K562 (cell line): ENCODE results near the gene PRM1. TPM values are rescaled to one million over a fixed set of nuclear protein-coding genes. Genes with fewer than 3 reads are reported as not detected.

Experiments
- ATAC-seq: fragments of 200-7000 bp; cut with Tn5 transposase; 3 replicates; pipeline ENCODE4 v1.9.1; 2020; ENCODE audit warnings: moderate library complexity
- BruUV-seq: library from RNA; stranded (reverse); fragments of 400-500 nt; replicated peaks from 2 replicates; lab custom pipeline; 2021; lab: Mats Ljungman, UMichigan
- CTCF ChIA-PET: fragments of 300-600 bp; formaldehyde crosslinking; extraction: SDS; loops from one replicate; lab custom pipeline; 2021; ENCODE audit warnings: low intra/inter-chr PET ratio; lab: Yijun Ruan, JAX
- POLR2A ChIA-PET: fragments of 300-600, 350-650 bp; sonication (Branson Sonifier 250); formaldehyde crosslinking; extraction: SDS; loops from one replicate; lab custom pipeline; 2021; ENCODE audit warnings: antibody characterized with exemption, inconsistent platforms; lab: Yijun Ruan, JAX
- DNase-seq, 4 experiments: peaks; one replicate each; pipeline versions ENCODE4 v3.0.0 to v3.0.0-alpha.2; 2011 to 2018; ENCODE audit warnings: low spot score in 3 of 4, mixed read lengths in 3 of 4; ENCODE audit errors: extremely low read depth in 1 of 4
- FAIRE-seq: peaks from 2 replicates; lab custom pipeline; 2011; peaks lifted over from hg19 to GRCh38; lab: Jason Lieb, UNC
- H2AFZ ChIP-seq: 2 replicates; pipeline ENCODE4 v1.6.0; 2011; ENCODE audit warnings: low read depth, low read length, control low read depth, inconsistent platforms
- H3K27ac ChIP-seq: fragments of 200-600 bp; 3 replicates; pipeline ENCODE4 v1.8.0; 2011; ENCODE audit warnings: low read depth, mild to moderate bottlenecking, control low read depth, inconsistent platforms, low read length, moderate library complexity, mixed read lengths; ENCODE audit errors: extremely low read depth
- H3K27me3 ChIP-seq, 2 experiments: fragments of 300-600 bp in 1 of 2; 2 replicates in 1 of 2; 3 replicates in 1 of 2; pipeline versions ENCODE4 v1.6.0 to v1.8.0; 2011; ENCODE audit warnings: inconsistent platforms in 2 of 2, low read length in 2 of 2, mild to moderate bottlenecking in 1 of 2, mixed read lengths in 1 of 2, moderate library complexity in 1 of 2; ENCODE audit not compliant: control insufficient read depth in 2 of 2, insufficient read depth in 2 of 2
- H3K36me3 ChIP-seq: fragments of 300-600 bp; 3 replicates; pipeline ENCODE4 v1.8.0; 2011; ENCODE audit warnings: mild to moderate bottlenecking, low read length, inconsistent platforms; ENCODE audit not compliant: control insufficient read depth, insufficient read depth
- H3K4me1 ChIP-seq, 2 experiments: fragments of 200-600 bp in 1 of 2; replicated peaks in 1 of 2; 2 replicates in 1 of 2; 3 replicates in 1 of 2; pipeline versions ENCODE4 v1.5.1 to v1.8.0; 2011; ENCODE audit warnings: inconsistent platforms in 2 of 2, low read length in 2 of 2, mild to moderate bottlenecking in 1 of 2, mixed read lengths in 1 of 2, moderate library complexity in 1 of 2; ENCODE audit not compliant: control insufficient read depth in 2 of 2, insufficient read depth in 2 of 2
- H3K4me2 ChIP-seq: 2 replicates; pipeline ENCODE4 v1.6.1; 2011; ENCODE audit warnings: low read length, control low read depth, inconsistent platforms, mixed read lengths; ENCODE audit not compliant: insufficient read depth
- H3K4me3 ChIP-seq: fragments of 200-600 bp; sonication (generic), shearing (Covaris generic); 2 replicates; pipeline ENCODE4 v1.5.1; 2016; ENCODE audit warnings: control low read depth, inconsistent platforms
- H3K79me2 ChIP-seq: fragments of 200-600 bp; 3 replicates; pipeline ENCODE4 v1.8.0; 2011; ENCODE audit warnings: low read length, inconsistent platforms; ENCODE audit not compliant: control insufficient read depth, insufficient read depth
- H3K9ac ChIP-seq, 2 experiments: 2 replicates each; pipeline versions ENCODE4 v1.6.0 to v1.6.1; 2011; ENCODE audit warnings: low read depth in 2 of 2, low read length in 2 of 2, control low read depth in 1 of 2, inconsistent platforms in 1 of 2, mild to moderate bottlenecking in 1 of 2, mixed read lengths in 1 of 2; ENCODE audit not compliant: insufficient read depth in 1 of 2
- H3K9me1 ChIP-seq: one replicate; pipeline ENCODE4 v1.6.0; 2011; ENCODE audit warnings: inconsistent platforms, mild to moderate bottlenecking, low read length, moderate library complexity; ENCODE audit not compliant: control insufficient read depth, insufficient read depth
- H3K9me3 ChIP-seq: replicated peaks from 2 replicates; pipeline ENCODE4 v1.5.1; 2011; ENCODE audit warnings: low read depth, low read length, inconsistent platforms; ENCODE audit not compliant: control insufficient read depth, insufficient read depth
- H4K20me1 ChIP-seq: replicated peaks from 2 replicates; pipeline ENCODE4 v1.6.1; 2011; ENCODE audit warnings: low read length, inconsistent platforms, mixed read lengths; ENCODE audit not compliant: control insufficient read depth, insufficient read depth
- CHD2 ChIP-seq: IDR thresholded peaks from 2 replicates; pipeline ENCODE4 v1.6.1; 2011; ENCODE audit warnings: low read depth, low read length
- FOSL1 ChIP-seq: fragments of 200-800 bp; sonication (Bioruptor generic); conservative IDR thresholded peaks from 2 replicates; pipeline ENCODE4 v1.6.1; 2016; ENCODE audit warnings: missing genetic modification characterization, missing compliant biosample characterization
- HDAC1 ChIP-seq, 2 experiments: fragments of 450-650 bp; IDR thresholded peaks; 2 replicates each; pipeline ENCODE4 v1.6.1; 2016 to 2017; ENCODE audit warnings: inconsistent platforms in 1 of 2, mild to moderate bottlenecking in 1 of 2, moderate library complexity in 1 of 2
- RBFOX2 ChIP-seq: fragments of 200-400 bp; formaldehyde crosslinking; IDR thresholded peaks from 2 replicates; pipeline ENCODE4 v1.6.1; 2017; ENCODE audit warnings: low read depth, mild to moderate bottlenecking, low read length, moderate library complexity
- SIN3A ChIP-seq, 2 experiments: fragments of 150-350 bp in 1 of 2; IDR thresholded peaks; 2 replicates each; pipeline ENCODE4 v1.6.1; 2011 to 2016; ENCODE audit warnings: borderline replicate concordance in 2 of 2, low read depth in 2 of 2, low read length in 2 of 2, mild to moderate bottlenecking in 2 of 2, moderate library complexity in 2 of 2; ENCODE audit not compliant: control insufficient read depth in 1 of 2
- SMAD2 ChIP-seq: fragments of 150-350 bp; IDR thresholded peaks from 2 replicates; pipeline ENCODE4 v1.6.1; 2014; ENCODE audit warnings: low read depth, mild to moderate bottlenecking, low read length
- ZFX ChIP-seq: sonication (generic); formaldehyde crosslinking; IDR thresholded peaks from 2 replicates; pipeline ENCODE4 v1.8.0; 2022; ENCODE audit warnings: mild to moderate bottlenecking, missing genetic modification reagents, moderate library complexity
- ZNF217 ChIP-seq: sonication (generic); formaldehyde crosslinking; IDR thresholded peaks from 2 replicates; pipeline ENCODE4 v1.8.0; 2022; ENCODE audit warnings: mild to moderate bottlenecking, missing genetic modification reagents
- ZNF584 ChIP-seq: fragments of 200-800 bp; sonication (Bioruptor generic); IDR thresholded peaks from 2 replicates; pipeline ENCODE4 v1.6.1; 2016; ENCODE audit warnings: low read depth, mild to moderate bottlenecking, missing genetic modification characterization, missing compliant biosample characterization
- WGBS: fragments of 100-300 bp; shearing (Covaris generic); methylation state at CpG from one replicate; pipeline ENCODE4 v1.1.6; 2016; ENCODE audit warnings: low coverage, mixed read lengths; ENCODE audit not compliant: insufficient coverage; ENCODE audit errors: missing lambda C conversion rate; 5-methylcytosine and 5-hydroxymethylcytosine counted together
- in situ Hi-C: fragments of 300-500 bp; cut with MboI; formaldehyde crosslinking; loops from 4 replicates; pipeline ENCODE4 v1.15.0; 2018; ENCODE audit warnings: inconsistent platforms, mixed read lengths
- intact Hi-C: fragments of 100-400 bp; cut with micrococcal nuclease; formaldehyde crosslinking; loops from 2 replicates; pipeline ENCODE4 v1.14.2; 2022
- polyA plus RNA-seq, 8 experiments: library from polyadenylated mRNA; depleted of rRNA in 4 of 8; stranded (reverse) in 5 of 8; unstranded in 3 of 8; fragments of >200 nt; fragmentation: Nextera tagmentation in 2 of 8; fragmentation: Illumina TruSeq in 1 of 8; extraction: Ambion mirVana in 2 of 8; extraction: Trizol in 1 of 8; gene quantifications; 2 replicates each; pipeline versions ENCODE4 v1.2.1 to v1.2.3, GENCODE V29; 2011 to 2014; ENCODE audit warnings: inconsistent platforms in 1 of 8, missing spikeins in 1 of 8
- total RNA-seq, 7 experiments: library from RNA; depleted of rRNA in 6 of 7; stranded (reverse); fragments of >200 nt in 6 of 7; fragmentation: Illumina TruSeq in 2 of 7; extraction: Trizol in 2 of 7; gene quantifications; 2 replicates each; pipeline versions ENCODE4 v1.2.1 to v1.2.3, GENCODE V29; 2011 to 2021; ENCODE audit warnings: low replicate concordance in 1 of 7
- TF ChIP-seq, protein P1 (sequence below): fragments of 250-450 bp; sonication (Bioruptor Pico); IDR thresholded peaks from 2 replicates; pipeline ENCODE4 v1.5.0; 2021; ENCODE audit warnings: mild to moderate bottlenecking, moderate library complexity
- TF ChIP-seq, protein P2 (sequence below): fragments of 450-650 bp; conservative IDR thresholded peaks from 2 replicates; pipeline ENCODE4 v1.6.1; 2016; ENCODE audit warnings: missing genetic modification characterization, low read depth, mild to moderate bottlenecking, control low read depth, missing compliant biosample characterization
- TF ChIP-seq, protein P3 (sequence below): IDR thresholded peaks from 2 replicates; pipeline ENCODE4 v1.6.1; 2016; ENCODE audit warnings: missing genetic modification characterization, missing compliant biosample characterization

Gene PRM1
- total and polyA plus RNA-seq, 9 of the 15 experiments (the other 6 are each of a cell fraction or from before 2014, with no cell fraction given): not detected

DNA sequence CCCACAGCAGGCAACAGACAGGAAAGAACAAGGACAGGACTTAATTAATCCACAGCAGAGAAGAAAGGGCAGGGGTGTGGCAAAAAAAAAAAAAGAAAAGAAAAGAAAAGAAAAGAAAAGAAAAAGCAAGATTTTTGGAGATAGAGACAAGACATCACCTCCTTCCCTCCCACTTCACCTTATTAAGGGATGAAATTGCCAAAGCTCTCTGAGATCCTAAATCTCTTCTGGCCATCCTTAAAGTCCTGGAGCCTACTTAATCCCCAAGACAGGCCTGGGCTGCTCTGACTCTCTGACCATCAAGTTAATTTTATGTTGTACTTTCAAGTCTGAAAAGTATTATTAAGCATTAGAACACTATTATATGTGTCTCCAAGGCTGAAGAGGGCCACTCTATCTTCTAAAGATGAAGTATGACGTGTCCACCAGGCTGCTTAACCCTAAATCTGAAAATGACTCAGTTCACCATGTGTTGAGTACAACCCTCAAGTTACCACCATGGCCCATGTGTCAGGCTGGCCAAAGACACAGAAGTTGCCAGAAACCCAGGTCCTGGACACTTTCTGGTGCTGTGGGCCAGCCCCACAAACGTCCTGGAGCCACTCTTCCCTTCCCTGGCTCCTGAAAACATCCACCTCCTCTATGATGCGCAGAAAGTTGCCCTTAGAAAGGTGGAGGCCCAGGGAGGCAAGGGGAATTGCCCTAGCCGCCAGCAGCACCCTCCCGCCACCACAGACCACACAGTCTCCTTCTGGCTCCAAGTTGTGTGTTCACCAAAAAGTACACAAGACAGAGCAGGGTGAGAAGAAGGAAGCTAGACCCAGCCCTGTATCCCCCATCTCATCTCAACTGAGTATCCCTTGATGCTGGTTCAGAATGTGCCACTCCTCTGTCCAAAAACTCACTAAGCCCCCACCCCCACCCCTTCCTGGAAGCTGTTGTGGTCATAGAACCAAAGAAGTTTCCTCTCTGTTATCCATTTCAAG lies 27.8 kb downstream of the PRM1 start:
- Histone ChIP-seq H3K27me3 (no peaks in the 10 kb centered on the region), H3K79me2 (peaks cover 33% of the 10 kb centered on the region), H3K36me3 (peaks cover 25% of the 10 kb centered on the region; the same call in 1 of the 3 replicates), H4K20me1 (peaks cover 3% of the 10 kb centered on the region; the same call in 1 of the 2 replicates), H2AFZ (no peak overlapping the region), H3K4me3 (peak overlapping the region; percentile 82), H3K4me2 (peak overlapping the region; percentile 77), H3K9ac (peak overlapping the region; percentile 74 to 91), H3K9me1 (no peaks in the 10 kb centered on the region), H3K4me1 (peaks cover 40 to 53% of the 10 kb centered on the region in 2 experiments; a peak in 4 of 5 replicates), H3K27ac (peak overlapping the region; percentile 34; the same call in 1 of the 3 replicates), H3K9me3 (no peaks in the 10 kb centered on the region)
- BruUV-seq: no TSS peak
- ChIA-PET POLR2A (interaction anchor here (0.6 to 3.2 kb wide), 19 partner anchors 10 to 304 kb away, joined by 3 to 36 read pairs (median 5); no protein-coding TSS in a partner anchor), CTCF (interaction anchor here (0.5 kb wide), 1 partner anchor 295 kb away, joined by 3 read pairs; no protein-coding TSS in a partner anchor)
- in situ Hi-C loops (no loop called here), intact Hi-C loops (loop anchor here (10.0 kb wide), 2 partner anchors 49 to 119 kb away; no protein-coding TSS in a partner anchor)
- WGBS: 49% methylated on average over 5 of the region's 5 CpGs
- DNase-seq (peak in 3 of 4 experiments; percentile 36 to 46 (median 39)), FAIRE-seq (peak; percentile 54), ATAC-seq (no peak)
- TF ChIP-seq, protein P1, sequence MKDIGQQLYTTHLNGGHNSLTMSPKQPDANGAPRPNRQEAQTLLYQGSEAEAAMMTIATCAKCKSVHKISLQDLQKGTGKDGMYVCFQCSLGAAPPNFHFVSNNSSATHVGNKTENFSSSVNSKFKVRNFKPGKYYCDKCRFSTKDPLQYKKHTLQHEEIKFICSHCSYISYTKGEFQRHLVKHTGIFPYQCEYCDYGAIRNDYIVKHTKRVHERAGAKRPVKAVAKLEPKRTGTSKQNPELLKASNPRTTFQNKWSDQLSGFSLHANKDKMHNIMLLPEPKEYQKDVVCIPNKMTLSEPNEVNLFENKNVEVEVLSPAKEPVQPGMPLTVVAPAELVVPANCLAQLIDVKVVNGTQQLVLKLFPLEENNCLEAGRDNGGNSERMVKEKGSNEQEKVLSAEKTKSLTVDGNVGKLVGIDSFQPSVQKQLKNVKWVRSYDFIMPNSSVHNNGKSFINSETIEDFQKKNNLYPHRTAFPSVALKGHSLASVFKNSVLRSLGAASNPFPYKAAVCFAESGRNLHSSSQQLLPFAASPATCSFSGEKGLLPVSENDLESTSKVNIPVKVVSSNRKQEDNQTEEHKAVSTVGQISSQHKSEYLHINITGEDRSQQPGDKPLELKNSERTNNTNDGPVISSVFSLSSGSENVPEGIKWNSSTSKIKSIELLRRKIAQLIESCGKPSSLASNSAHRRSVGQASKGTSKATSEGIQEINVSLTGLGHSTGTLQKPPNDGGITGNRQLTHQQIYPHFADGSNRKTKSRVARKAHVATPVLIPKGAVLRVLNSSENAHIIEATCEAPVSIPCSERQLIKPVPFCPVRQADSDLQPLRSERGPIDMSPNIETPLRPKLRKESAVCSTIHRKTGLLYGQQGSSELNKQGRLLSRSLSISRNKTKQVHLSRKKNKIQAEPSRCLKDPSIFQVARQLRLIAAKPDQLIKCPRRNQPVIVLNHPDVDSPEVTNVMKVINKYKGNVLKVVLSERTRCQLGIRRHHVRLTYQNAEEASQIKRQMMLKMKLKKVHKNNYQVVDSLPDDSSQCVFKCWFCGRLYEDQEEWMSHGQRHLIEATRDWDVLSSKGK: no peak
- no peak for TF ChIP-seq CHD2
- 0 out of 4 replicates have a peak, but pooled peaks of 1 of the 2 experiments have one; percentile 28 for TF ChIP-seq HDAC1 (IDR thresholded peaks at IDR 0.05)
- TF ChIP-seq, protein P2, sequence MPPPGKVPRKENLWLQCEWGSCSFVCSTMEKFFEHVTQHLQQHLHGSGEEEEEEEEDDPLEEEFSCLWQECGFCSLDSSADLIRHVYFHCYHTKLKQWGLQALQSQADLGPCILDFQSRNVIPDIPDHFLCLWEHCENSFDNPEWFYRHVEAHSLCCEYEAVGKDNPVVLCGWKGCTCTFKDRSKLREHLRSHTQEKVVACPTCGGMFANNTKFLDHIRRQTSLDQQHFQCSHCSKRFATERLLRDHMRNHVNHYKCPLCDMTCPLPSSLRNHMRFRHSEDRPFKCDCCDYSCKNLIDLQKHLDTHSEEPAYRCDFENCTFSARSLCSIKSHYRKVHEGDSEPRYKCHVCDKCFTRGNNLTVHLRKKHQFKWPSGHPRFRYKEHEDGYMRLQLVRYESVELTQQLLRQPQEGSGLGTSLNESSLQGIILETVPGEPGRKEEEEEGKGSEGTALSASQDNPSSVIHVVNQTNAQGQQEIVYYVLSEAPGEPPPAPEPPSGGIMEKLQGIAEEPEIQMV (tag): no peak
- no peak for TF ChIP-seq ZNF584 (CRISPR knock-in tag)
- TF ChIP-seq, protein P3, sequence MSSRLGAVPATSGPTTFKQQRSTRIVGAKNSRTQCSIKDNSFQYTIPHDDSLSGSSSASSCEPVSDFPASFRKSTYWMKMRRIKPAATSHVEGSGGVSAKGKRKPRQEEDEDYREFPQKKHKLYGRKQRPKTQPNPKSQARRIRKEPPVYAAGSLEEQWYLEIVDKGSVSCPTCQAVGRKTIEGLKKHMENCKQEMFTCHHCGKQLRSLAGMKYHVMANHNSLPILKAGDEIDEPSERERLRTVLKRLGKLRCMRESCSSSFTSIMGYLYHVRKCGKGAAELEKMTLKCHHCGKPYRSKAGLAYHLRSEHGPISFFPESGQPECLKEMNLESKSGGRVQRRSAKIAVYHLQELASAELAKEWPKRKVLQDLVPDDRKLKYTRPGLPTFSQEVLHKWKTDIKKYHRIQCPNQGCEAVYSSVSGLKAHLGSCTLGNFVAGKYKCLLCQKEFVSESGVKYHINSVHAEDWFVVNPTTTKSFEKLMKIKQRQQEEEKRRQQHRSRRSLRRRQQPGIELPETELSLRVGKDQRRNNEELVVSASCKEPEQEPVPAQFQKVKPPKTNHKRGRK (tag): 0 out of 2 replicates have a peak, but pooled peaks have one; percentile 22
- 0 out of 2 replicates have a peak, but pooled peaks have one; percentile 34 for TF ChIP-seq ZFX (CRISPR knock-in tag)
- TF ChIP-seq SIN3A (IDR thresholded peaks at IDR 0.05; ENCODE audit: borderline replicate concordance in 2 of 2, control insufficient read depth in 1 of 2, low read depth in 2 of 2, low read length in 2 of 2): no peak
- no peak for TF ChIP-seq FOSL1 (tag)
- TF ChIP-seq ZNF217 (CRISPR knock-in tag): no peak
- no peak for TF ChIP-seq SMAD2
- 0 out of 2 replicates have a peak, but pooled peaks have one; percentile 4 for TF ChIP-seq RBFOX2
